Psoas muscle (tissue), 8 donors: ENCODE data around the gene RAB4A. TPM values are rescaled to one million over a fixed set of nuclear protein-coding genes. Genes with fewer than 3 reads are reported as not detected.
"Not testable (repeated sequence)": the region's sequence is repeated elsewhere in the genome, so short reads cannot be mapped to it uniquely, and the experiment has no call there.

Source experiments
- ATAC-seq, 4 donors: fragments of 200-7000 bp; cut with Tn5 transposase; one replicate each; pipeline ENCODE4 v1.9.1; 2020; ENCODE audit warnings: moderate library complexity in 3 of 4, mild to moderate bottlenecking in 2 of 4
- DNase-seq, 2 donors: peaks; one replicate each; pipeline ENCODE4 v3.0.0-alpha.2; 2020
- H3K27ac ChIP-seq: fragments of 200-600 bp; one replicate; pipeline ENCODE4 v1.8.0; 2022
- H3K27me3 ChIP-seq, 3 donors: fragments of 200-600 bp in 1 of 3; one replicate each; pipeline versions ENCODE4 v1.6.1 to v1.8.0; 2013 to 2022; ENCODE audit warnings: low read length in 2 of 3, mild to moderate bottlenecking in 2 of 3, moderate library complexity in 1 of 3; ENCODE audit not compliant: insufficient read depth in 3 of 3
- H3K36me3 ChIP-seq, 2 donors: fragments of 200-600 bp in 1 of 2; one replicate each; pipeline versions ENCODE4 v1.6.1 to v1.8.0; 2013 to 2022; ENCODE audit warnings: low read depth in 1 of 2, mild to moderate bottlenecking in 1 of 2, moderate library complexity in 1 of 2; ENCODE audit not compliant: insufficient read depth in 1 of 2
- H3K4me1 ChIP-seq: fragments of 200-600 bp; one replicate; pipeline ENCODE4 v1.8.0; 2022
- H3K4me3 ChIP-seq: fragments of 200-600 bp; one replicate; pipeline ENCODE4 v1.8.0; 2022; ENCODE audit warnings: mild to moderate bottlenecking
- H3K9me3 ChIP-seq: fragments of 200-600 bp; one replicate; pipeline ENCODE4 v1.8.0; 2022
- CTCF ChIP-seq: fragments of 200-600 bp; IDR thresholded peaks from one replicate; pipeline ENCODE4 v1.8.0; 2022; ENCODE audit warnings: antibody characterized with exemption
- WGBS, 3 donors: extraction: QIAGEN DNeasy Blood & Tissue Kit; methylation state at CpG; one replicate each; pipeline versions ENCODE4 v1.1.6 to v1.1.7; 2013; 5-methylcytosine and 5-hydroxymethylcytosine counted together
- intact Hi-C, 2 donors: fragments of 100-400 bp; cut with DNase I; formaldehyde crosslinking; loops; one replicate each; pipeline versions ENCODE4 v1.11.0 to v1.14.2; 2022
- polyA plus RNA-seq, 3 donors: library from polyadenylated mRNA; stranded (reverse); fragments of 200-250 nt; gene quantifications; one replicate each; pipeline ENCODE4 v1.2.3, GENCODE V29; 2013
- total RNA-seq, 4 donors: library from RNA; stranded (reverse); fragmentation: NEBNext Ultra II Directional in 2 of 4; extraction: Animal tissue kit (Norgen Biotek cat#: 25700) in 2 of 4; gene quantifications; one replicate each; pipeline versions ENCODE4 v1.2.1 to v1.2.4, GENCODE V29; 2021 to 2023
- donor health status: healthy with polysubstance abuse.
- donor health status: DM: no; HTN: no; CAD: no; lungs with moderate emphysema.
- donor health status: Bipolar disorder and iron deficiency.
- donor health status: healthy.
- donor health status: DM: yes; HTN: yes; CAD: no.
- donor health status: DM: no; HTN: no; CAD: no.
- donor health status: DM: no; HTN: no; CAD: no.
- donor health status: DM: yes; HTN: yes; CAD: no.

Gene RAB4A
- total and polyA plus RNA-seq, 7 donors: 25.2 to 67.4 (median 52.4) TPM

- H3K4me1 ChIP-seq: peaks cover 9% of the 10 kb centered on the region
- DNase-seq (no peak), ATAC-seq (no peak)
- no peaks in the 10 kb centered on the region for H3K9me3 ChIP-seq
- 48 to 71% (median 59%) methylated on average over 1 of the region's 1 CpG for WGBS, 3 donors
- TF ChIP-seq CTCF: no peak
- intact Hi-C loops: loop anchor here in 1 of 2 donors (5.0 kb wide), 1 partner anchor 330 kb away; no protein-coding TSS in a partner anchor
- no peaks in the 10 kb centered on the region for H3K27me3 ChIP-seq
- no peak overlapping the region for H3K4me3 ChIP-seq
- no peak overlapping the region for H3K27ac ChIP-seq
- peaks cover 4 to 12% of the 10 kb centered on the region in 2 donors for H3K36me3 ChIP-seq
Measured at GRCh38 chr1:229287267-229287666, 16.4 kb downstream of the RAB4A start.

DNA sequence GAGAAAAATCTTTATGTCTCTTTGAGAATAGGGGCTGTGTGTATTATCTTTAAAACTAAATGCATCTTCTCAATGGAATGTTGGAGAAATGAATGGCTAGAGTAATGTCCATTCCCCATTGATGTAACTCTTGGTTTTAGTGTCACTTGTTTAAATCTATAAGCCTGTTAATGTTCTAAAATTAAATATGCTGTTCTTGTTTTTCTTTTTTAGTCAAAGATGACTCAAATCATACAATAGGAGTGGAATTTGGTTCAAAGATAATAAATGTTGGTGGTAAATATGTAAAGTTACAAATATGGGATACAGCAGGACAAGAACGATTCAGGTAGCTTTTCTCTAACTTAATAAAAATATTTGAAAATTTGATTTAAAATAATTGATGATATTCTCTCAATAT, 17.6 kb downstream of the RAB4A start:
- no peak for ATAC-seq
- no peak for DNase-seq
- WGBS, 3 donors: 93 to 100% (median 95%) methylated on average over 1 of the region's 1 CpG
- no peak for TF ChIP-seq CTCF
- no peaks in the 10 kb centered on the region for H3K27me3 ChIP-seq
- H3K36me3 ChIP-seq: peaks cover 4 to 12% of the 10 kb centered on the region in 2 donors
- H3K4me3 ChIP-seq: no peak overlapping the region
- intact Hi-C loops: loop anchor here in 1 of 2 donors (5.0 kb wide), 1 partner anchor 329 kb away; no protein-coding TSS in a partner anchor
- H3K27ac ChIP-seq: no peak overlapping the region
- peaks cover 3% of the 10 kb centered on the region for H3K4me1 ChIP-seq
- H3K9me3 ChIP-seq: no peaks in the 10 kb centered on the region

DNA sequence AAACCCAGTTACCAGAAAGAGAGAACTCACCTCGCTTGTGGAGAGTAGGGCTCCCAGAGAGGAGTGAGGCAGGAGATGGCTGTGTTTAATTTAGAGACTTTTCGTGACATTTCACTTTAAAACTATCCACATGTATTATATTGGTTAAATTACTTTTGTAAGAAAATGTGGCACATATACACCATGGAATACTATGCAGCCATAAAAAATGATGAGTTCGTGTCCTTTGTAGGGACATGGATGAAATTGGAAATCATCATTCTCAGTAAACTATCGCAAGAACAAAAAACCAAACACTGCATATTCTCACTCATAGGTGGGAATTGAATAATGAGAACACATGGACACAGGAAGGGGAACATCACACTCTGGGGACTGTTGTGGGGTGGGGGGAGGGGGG, 20.8 kb downstream of the RAB4A start:
- H3K36me3 ChIP-seq: peaks cover 4 to 12% of the 10 kb centered on the region in 2 donors
- H3K9me3 ChIP-seq, H3K4me3 ChIP-seq, intact Hi-C loops, H3K27me3 ChIP-seq, H3K4me1 ChIP-seq, H3K27ac ChIP-seq, DNase-seq, ATAC-seq: not testable (repeated sequence)
- 95 to 99% (median 96%) methylated on average over 3 of the region's 4 CpGs for WGBS, 3 donors

- no peak overlapping the region for H3K27ac ChIP-seq
- H3K4me3 ChIP-seq: no peak overlapping the region
- no peak for DNase-seq
- H3K9me3 ChIP-seq: no peaks in the 10 kb centered on the region
- 91 to 94% (median 91%) methylated on average over 10 of the region's 10 CpGs for WGBS, 3 donors
- peaks cover 16% of the 10 kb centered on the region for H3K4me1 ChIP-seq
- no peak for ATAC-seq
- peaks cover 4 to 18% of the 10 kb centered on the region in 2 donors for H3K36me3 ChIP-seq
- intact Hi-C loops: no loop called here
- no peaks in the 10 kb centered on the region for H3K27me3 ChIP-seq
- TF ChIP-seq CTCF: no peak
Measured at GRCh38 chr1:229293528-229294204, 22.8 kb downstream of the RAB4A start.

- intact Hi-C loops: no loop called here
- no peak overlapping the region for H3K4me3 ChIP-seq
- no peak for ATAC-seq
Measured at GRCh38 chr1:229295745-229296144, 24.8 kb downstream of the RAB4A start.

More at GRCh38 chr1:229295745-229296144, 24.8 kb downstream of the RAB4A start:
- H3K9me3 ChIP-seq: no peaks in the 10 kb centered on the region
- peaks cover 6 to 26% of the 10 kb centered on the region in 2 donors for H3K36me3 ChIP-seq
- no peaks in the 10 kb centered on the region for H3K27me3 ChIP-seq
- 78 to 91% (median 84%) methylated on average over 11 of the region's 11 CpGs for WGBS, 3 donors
- no peak for DNase-seq
- no peak for TF ChIP-seq CTCF
- H3K27ac ChIP-seq: peak overlapping the region; percentile 83
- H3K4me1 ChIP-seq: peaks cover 16% of the 10 kb centered on the region
